NB4 (cell line): ENCODE data around the gene AMOTL2.

ENCODE experiments used
- DNase-seq: peaks from one replicate; pipeline ENCODE4 v3.0.0; 2010; ENCODE audit warnings: low read depth
- H3K4me3 ChIP-seq: one replicate; pipeline ENCODE4 v1.5.1; 2011; ENCODE audit warnings: mild to moderate bottlenecking, low read depth, low read length, moderate library complexity
- MAX ChIP-seq: IDR thresholded peaks from 2 replicates; pipeline ENCODE4 v1.6.1; 2011; ENCODE audit warnings: low read depth, low read length
- MYC ChIP-seq: IDR thresholded peaks from 2 replicates; pipeline ENCODE4 v1.6.1; 2011; ENCODE audit warnings: low read depth, low read length
- POLR2A ChIP-seq: IDR thresholded peaks from 2 replicates; pipeline ENCODE4 v1.6.1; 2011; ENCODE audit warnings: mild to moderate bottlenecking; ENCODE audit not compliant: insufficient read length; ENCODE audit errors: extremely low read depth
- TF ChIP-seq, protein P1 (sequence below): IDR thresholded peaks from one replicate; pipeline ENCODE4 v1.5.1; 2012; ENCODE audit warnings: low read depth, low read length

AMOTL2 gene

DNA sequence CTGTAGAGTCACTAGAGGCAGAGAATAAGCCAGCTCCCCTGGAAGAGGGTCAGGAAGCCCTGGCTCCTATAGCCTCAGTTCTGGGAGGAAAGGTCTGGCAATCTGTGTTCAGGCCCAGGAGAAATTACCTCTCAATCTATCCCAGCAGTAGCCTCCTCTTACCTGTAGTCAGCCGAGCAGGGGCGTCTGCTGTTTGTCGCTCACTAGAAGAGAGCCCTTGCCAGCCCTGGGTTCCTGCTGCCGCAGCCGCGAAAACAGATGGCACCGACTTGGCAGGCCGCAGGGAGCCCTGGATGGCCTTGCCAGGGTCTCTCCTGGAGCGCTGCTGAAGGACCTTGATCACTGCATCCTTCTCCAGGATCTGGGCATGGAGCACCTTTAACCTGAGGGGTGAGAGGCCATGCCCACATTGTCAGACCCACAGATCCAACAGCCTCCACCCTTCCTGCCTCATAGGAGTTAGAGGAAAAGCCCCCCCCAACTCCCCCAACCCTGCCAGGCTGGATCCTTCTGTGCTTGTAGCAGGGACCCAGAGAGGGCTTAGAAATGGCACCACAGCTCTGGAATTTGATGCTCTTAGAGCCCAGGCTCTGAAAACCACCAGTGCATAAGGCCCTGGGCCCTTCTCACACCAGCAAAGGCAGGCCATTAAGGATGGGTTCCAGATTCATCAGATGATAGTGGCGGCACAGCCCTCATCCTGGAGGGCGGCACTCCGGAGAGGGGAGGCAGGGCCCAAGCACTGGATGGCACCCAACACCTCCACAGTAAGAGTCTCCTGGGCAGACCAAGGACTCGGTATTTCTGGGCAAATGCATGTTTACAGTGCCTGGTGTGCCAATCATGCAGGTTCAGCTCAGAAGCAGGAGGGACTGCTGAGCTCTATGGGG, 14.9 kb downstream of the AMOTL2 start:
- TF ChIP-seq, protein P1, sequence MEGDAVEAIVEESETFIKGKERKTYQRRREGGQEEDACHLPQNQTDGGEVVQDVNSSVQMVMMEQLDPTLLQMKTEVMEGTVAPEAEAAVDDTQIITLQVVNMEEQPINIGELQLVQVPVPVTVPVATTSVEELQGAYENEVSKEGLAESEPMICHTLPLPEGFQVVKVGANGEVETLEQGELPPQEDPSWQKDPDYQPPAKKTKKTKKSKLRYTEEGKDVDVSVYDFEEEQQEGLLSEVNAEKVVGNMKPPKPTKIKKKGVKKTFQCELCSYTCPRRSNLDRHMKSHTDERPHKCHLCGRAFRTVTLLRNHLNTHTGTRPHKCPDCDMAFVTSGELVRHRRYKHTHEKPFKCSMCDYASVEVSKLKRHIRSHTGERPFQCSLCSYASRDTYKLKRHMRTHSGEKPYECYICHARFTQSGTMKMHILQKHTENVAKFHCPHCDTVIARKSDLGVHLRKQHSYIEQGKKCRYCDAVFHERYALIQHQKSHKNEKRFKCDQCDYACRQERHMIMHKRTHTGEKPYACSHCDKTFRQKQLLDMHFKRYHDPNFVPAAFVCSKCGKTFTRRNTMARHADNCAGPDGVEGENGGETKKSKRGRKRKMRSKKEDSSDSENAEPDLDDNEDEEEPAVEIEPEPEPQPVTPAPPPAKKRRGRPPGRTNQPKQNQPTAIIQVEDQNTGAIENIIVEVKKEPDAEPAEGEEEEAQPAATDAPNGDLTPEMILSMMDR = no peak
- no peak for TF ChIP-seq MYC
- TF ChIP-seq POLR2A = no peak
- no peak for TF ChIP-seq MAX
- DNase-seq = no peak
- no peak overlapping the region for H3K4me3 ChIP-seq

DNA sequence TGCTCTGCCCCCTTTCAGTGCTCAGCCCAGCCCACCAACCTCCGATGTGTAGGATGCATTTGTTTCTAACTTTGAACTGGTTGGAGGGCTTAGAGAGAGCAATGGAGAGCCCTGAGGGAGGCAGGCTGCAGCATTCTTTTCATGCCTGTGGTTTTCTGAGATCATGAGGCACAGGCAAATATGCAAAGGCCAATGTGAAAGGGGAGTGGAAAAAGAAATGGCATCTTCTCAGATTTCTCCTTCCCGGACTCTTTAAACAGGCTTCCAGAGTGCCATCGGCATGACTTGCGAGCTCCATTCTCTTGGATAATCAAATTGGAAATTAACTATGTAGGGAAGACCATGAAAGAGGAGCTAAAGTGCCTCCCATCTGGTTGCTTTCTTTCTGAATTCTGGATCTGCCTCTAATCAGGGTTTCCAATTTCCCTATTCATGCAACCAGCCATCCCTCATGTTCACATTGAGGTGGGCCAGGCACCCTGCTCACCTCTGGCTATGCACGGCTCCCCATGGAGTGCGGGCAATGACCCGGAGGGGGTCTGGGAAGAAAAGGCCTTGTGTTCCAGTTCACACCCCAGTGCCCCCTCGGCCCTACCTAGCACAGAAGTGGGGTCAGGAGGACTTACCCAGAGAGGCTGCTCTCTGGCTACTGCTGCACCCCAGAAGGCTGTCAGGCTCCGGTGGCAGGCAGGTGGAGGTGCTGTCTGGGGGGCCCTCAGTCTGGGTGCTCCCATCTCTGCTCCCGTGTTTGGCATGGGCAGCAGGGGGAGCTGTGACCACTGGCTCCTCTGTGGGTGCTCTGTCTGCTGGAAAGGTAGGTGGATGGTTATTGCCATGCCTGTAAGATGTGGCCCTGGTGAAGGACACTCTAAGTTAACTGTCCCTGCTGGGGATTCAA, 16.1 kb downstream of the AMOTL2 start:
- TF ChIP-seq MAX (no peak), MYC (no peak), POLR2A (no peak)
- TF ChIP-seq, protein P1 = peak; percentile 47
- peak; percentile 28 for DNase-seq
- no peak overlapping the region for H3K4me3 ChIP-seq

- H3K4me3 ChIP-seq = no peak overlapping the region
- TF ChIP-seq POLR2A = no peak
- TF ChIP-seq MAX = no peak
- TF ChIP-seq, protein P1 = no peak
- no peak for TF ChIP-seq MYC
- no peak for DNase-seq
These were observed 16.9 kb downstream of the AMOTL2 start for GRCh38 chr3:134357261-134357913.

- H3K4me3 ChIP-seq = no peak overlapping the region
- no peak for TF ChIP-seq MYC
- TF ChIP-seq POLR2A = no peak
- TF ChIP-seq MAX = no peak
- no peak for DNase-seq
These were observed 17.7 kb downstream of the AMOTL2 start for GRCh38 chr3:134356411-134357040.

DNA sequence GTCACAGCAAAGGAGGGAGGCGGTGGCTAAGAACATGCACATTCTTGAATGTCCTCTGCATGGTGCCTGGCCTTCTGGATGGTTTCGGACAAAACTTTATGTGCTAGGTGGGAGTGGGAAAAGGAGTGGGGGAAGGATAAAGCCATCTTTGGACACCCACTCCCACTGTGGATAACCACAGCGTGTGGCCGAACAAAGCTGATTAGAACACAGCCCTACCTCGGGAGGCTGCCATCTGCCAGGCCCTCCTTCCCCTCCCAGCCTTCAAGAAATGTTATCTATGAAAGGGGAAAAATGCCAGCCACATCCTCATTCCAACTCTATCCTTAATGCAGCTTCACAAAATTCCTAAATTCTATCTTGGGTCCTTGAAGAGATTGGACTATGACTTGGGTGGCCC, 18.8 kb downstream of the AMOTL2 start:
- no peak for DNase-seq
- no peak overlapping the region for H3K4me3 ChIP-seq
- TF ChIP-seq, protein P1 = no peak
- no peak for TF ChIP-seq MAX
- TF ChIP-seq POLR2A = no peak
- no peak for TF ChIP-seq MYC
